ENCODE results near the gene EXOC3L4.
"Not testable (repeated sequence)": the region's sequence is repeated elsewhere in the genome, so short reads cannot be mapped to it uniquely, and the experiment has no call there.

Gene EXOC3L4

DNA sequence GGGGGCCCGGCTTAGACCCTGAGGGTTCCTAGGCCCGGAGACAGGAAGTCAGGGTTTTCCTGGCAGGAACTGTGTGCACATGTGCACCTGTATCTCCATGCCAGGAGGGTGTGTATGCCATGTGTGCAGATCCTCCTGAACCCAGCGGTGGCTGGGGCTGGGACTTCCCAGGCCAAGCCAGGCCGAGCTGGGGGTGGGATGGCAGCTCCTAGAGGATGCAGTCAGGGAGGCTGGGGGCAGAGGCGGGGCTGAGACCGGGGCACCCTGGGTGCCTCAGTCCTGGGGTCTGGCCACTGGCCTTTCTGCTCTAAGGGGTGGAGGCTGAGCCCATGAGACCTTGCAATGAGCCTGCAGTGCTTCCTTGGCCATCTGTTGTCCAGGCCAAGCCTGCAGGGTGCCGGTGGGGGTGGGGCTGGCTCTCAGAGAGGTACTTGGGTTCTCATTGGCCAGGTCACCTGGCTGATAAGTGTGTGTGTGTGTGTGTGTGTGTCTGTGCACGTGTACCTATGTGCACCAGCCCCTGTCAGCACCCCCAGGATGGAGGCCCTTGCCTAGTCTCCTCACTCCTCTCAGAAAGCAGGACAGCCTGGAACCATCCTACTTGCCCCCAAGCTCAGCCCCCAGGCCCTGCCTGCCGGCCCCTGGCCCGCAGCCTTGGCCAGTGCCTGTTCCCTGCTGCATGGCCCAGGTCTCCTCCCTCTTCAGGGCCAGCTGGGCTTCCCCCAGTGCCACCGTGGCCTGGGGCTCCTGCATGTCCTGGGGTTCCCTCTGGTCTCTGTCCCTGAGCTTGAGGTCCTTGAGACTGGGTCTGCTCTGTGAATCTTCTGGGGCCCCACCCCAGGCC, 18.1 kb downstream of the EXOC3L4 start:
- no peaks in the 10 kb centered on the region for H3K9me3 ChIP-seq (ENCODE audit: control insufficient read depth, insufficient read depth, low read length)
- H4K20me1 ChIP-seq (ENCODE audit: control insufficient read depth, insufficient read depth, low read depth, low read length), result no peaks in the 10 kb centered on the region
- no peaks in the 10 kb centered on the region for H3K27me3 ChIP-seq (ENCODE audit: control insufficient read depth, low read length)
- no peak for TF ChIP-seq EZH2phosphoT487 (IDR thresholded peaks at IDR 0.05; ENCODE audit: borderline replicate concordance, low read length)
- TF ChIP-seq, protein P1, sequence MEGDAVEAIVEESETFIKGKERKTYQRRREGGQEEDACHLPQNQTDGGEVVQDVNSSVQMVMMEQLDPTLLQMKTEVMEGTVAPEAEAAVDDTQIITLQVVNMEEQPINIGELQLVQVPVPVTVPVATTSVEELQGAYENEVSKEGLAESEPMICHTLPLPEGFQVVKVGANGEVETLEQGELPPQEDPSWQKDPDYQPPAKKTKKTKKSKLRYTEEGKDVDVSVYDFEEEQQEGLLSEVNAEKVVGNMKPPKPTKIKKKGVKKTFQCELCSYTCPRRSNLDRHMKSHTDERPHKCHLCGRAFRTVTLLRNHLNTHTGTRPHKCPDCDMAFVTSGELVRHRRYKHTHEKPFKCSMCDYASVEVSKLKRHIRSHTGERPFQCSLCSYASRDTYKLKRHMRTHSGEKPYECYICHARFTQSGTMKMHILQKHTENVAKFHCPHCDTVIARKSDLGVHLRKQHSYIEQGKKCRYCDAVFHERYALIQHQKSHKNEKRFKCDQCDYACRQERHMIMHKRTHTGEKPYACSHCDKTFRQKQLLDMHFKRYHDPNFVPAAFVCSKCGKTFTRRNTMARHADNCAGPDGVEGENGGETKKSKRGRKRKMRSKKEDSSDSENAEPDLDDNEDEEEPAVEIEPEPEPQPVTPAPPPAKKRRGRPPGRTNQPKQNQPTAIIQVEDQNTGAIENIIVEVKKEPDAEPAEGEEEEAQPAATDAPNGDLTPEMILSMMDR (IDR thresholded peaks at IDR 0.05; ENCODE audit: low read depth, low read length, poor library complexity, severe bottlenecking), result no peak
- no peaks in the 10 kb centered on the region for H3K79me2 ChIP-seq (ENCODE audit: control insufficient read depth, low read length)
- H3K9me2 ChIP-seq (replicated peaks; ENCODE audit: control insufficient read depth, low read length), result no peaks in the 10 kb centered on the region
- H3K4me2 ChIP-seq (ENCODE audit: low read length), result peak overlapping the region; percentile 78
- peaks cover 8% of the 10 kb centered on the region for H3F3A ChIP-seq (ENCODE audit: control insufficient read depth, insufficient read depth)
- H3K36me3 ChIP-seq (ENCODE audit: control insufficient read depth, low read length), result no peaks in the 10 kb centered on the region
- peaks cover 71% of the 10 kb centered on the region for H3K4me1 ChIP-seq (ENCODE audit: control insufficient read depth, low read length)
- peak overlapping the region; percentile 62 for H3K4me3 ChIP-seq (ENCODE audit: low read length)
- peak overlapping the region; percentile 88 for H3K27ac ChIP-seq (ENCODE audit: low read depth, low read length)

DNA sequence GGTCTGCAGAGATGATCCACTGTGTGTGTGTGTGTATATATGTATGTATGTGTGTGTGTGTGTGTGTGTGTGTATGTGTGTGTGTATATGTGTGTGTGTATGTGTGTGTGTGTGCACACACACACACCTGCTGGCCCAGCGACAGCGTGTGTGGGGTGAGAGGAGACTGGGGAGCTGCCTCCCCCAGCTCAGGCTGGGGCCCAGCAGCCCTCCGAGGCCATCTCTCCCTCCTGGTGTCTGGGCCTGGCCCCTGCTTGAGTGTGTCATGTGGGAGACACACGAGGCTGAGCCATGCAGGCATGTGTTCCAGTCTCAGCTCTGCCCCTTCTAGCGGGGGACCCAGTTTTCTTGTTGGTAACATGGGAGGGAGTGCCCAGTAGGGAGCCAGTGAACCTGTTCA, 18.8 kb downstream of the EXOC3L4 start:
- TF ChIP-seq, protein P1 (IDR thresholded peaks at IDR 0.05; ENCODE audit: low read depth, low read length, poor library complexity, severe bottlenecking), result no peak
- TF ChIP-seq EZH2phosphoT487 (IDR thresholded peaks at IDR 0.05; ENCODE audit: borderline replicate concordance, low read length), result no peak
- peaks cover 8% of the 10 kb centered on the region for H3F3A ChIP-seq (ENCODE audit: control insufficient read depth, insufficient read depth)

DNA sequence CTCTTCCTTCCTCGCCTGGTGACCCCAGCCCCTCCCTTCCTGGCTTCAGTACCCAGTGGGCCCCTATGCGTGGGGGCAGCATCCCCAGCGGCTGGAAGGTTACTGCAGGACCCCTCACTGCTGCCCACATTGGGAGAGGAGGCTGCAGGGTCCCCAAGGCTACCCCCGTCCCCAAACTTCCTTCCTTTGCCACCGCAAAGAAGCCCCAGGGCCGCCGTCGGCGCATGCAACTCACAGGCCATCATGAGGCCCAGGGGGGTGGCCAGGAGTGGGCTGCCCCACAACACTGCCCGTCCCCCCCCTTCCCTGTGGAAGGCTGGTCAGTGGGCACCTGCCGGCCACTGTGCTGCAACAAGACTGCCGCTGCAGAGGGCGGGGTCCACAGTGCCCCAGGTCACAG, 19.2 kb downstream of the EXOC3L4 start:
- no peaks in the 10 kb centered on the region for H3K27me3 ChIP-seq (ENCODE audit: control insufficient read depth, low read length)

More for the DNA sequence above, 18.8 kb downstream of the EXOC3L4 start:
- Histone ChIP-seq H3K4me2 (ENCODE audit: low read length) (peak overlapping the region; percentile 78; the same call in 1 of the 2 replicates), H3K9me2 (replicated peaks; ENCODE audit: control insufficient read depth, low read length) (no peaks in the 10 kb centered on the region), H3K36me3 (ENCODE audit: control insufficient read depth, low read length) (no peaks in the 10 kb centered on the region), H3K4me1 (ENCODE audit: control insufficient read depth, low read length) (peaks cover 71% of the 10 kb centered on the region), H4K20me1 (ENCODE audit: control insufficient read depth, insufficient read depth, low read depth, low read length) (no peaks in the 10 kb centered on the region), H3K27ac (ENCODE audit: low read depth, low read length) (no peak overlapping the region), H3K4me3 (ENCODE audit: low read length) (no peak overlapping the region), H3K9me3 (ENCODE audit: control insufficient read depth, insufficient read depth, low read length) (no peaks in the 10 kb centered on the region), H3K79me2 (ENCODE audit: control insufficient read depth, low read length) (no peaks in the 10 kb centered on the region), H3K27me3 (ENCODE audit: control insufficient read depth, low read length) (no peaks in the 10 kb centered on the region)

DNA sequence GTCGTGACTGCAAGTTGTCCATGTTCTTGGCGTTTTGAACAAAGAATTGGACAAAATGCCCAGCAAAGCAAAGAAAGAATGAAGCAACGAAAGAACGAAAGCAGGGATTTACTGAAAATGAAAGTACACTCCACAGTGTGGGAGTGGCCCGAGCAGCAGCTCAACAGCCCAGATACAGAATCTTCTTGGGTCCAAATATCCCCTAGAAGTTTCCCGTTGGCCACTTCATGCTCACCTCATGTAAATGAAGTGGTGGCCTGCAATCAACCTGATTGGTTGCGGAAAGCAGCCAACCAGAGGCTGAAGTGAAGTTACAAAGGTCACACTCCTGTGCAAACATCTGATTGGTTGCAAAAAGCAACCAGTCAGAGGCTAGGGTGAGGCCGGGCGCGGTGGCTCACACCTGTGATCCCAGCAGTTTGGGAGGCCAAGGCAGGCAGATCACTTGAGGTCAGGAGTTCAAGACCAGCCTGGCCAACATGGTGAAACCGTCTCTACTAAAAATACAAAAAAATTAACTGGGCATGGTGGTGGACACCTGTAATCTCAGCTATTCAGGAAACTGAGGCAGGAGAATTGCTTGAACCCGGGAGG, 20.7 kb downstream of the EXOC3L4 start:
- peak overlapping the region; percentile 50; the same call in 1 of the 2 replicates for H3K4me2 ChIP-seq (ENCODE audit: low read length)
- 0 out of 2 replicates have a peak overlapping the region, but pooled peaks have one; percentile 22 for H3K4me3 ChIP-seq (ENCODE audit: low read length)
- not testable (repeated sequence) for H3K27me3 ChIP-seq (ENCODE audit: control insufficient read depth, low read length); H3K9me3 ChIP-seq (ENCODE audit: control insufficient read depth, insufficient read depth, low read length); H3K36me3 ChIP-seq (ENCODE audit: control insufficient read depth, low read length); H4K20me1 ChIP-seq (ENCODE audit: control insufficient read depth, insufficient read depth, low read depth, low read length); H3K9me2 ChIP-seq (replicated peaks; ENCODE audit: control insufficient read depth, low read length); H3K79me2 ChIP-seq (ENCODE audit: control insufficient read depth, low read length); H3K27ac ChIP-seq (ENCODE audit: low read depth, low read length)
- H3K4me1 ChIP-seq (ENCODE audit: control insufficient read depth, low read length), result peaks cover 77% of the 10 kb centered on the region
- H3F3A ChIP-seq (ENCODE audit: control insufficient read depth, insufficient read depth), result peaks cover 16% of the 10 kb centered on the region

More for the DNA sequence above, 19.2 kb downstream of the EXOC3L4 start:
- H3K4me1 ChIP-seq (ENCODE audit: control insufficient read depth, low read length), result peaks cover 71% of the 10 kb centered on the region
- H3F3A ChIP-seq (ENCODE audit: control insufficient read depth, insufficient read depth), result peaks cover 8% of the 10 kb centered on the region
- no peaks in the 10 kb centered on the region for H3K9me3 ChIP-seq (ENCODE audit: control insufficient read depth, insufficient read depth, low read length)
- no peak for TF ChIP-seq EZH2phosphoT487 (IDR thresholded peaks at IDR 0.05; ENCODE audit: borderline replicate concordance, low read length)
- TF ChIP-seq, protein P1 (IDR thresholded peaks at IDR 0.05; ENCODE audit: low read depth, low read length, poor library complexity, severe bottlenecking), result no peak
- no peaks in the 10 kb centered on the region for H3K9me2 ChIP-seq (replicated peaks; ENCODE audit: control insufficient read depth, low read length)
- H3K4me3 ChIP-seq (ENCODE audit: low read length), result no peak overlapping the region
- no peaks in the 10 kb centered on the region for H3K36me3 ChIP-seq (ENCODE audit: control insufficient read depth, low read length)
- no peaks in the 10 kb centered on the region for H4K20me1 ChIP-seq (ENCODE audit: control insufficient read depth, insufficient read depth, low read depth, low read length)
- no peaks in the 10 kb centered on the region for H3K79me2 ChIP-seq (ENCODE audit: control insufficient read depth, low read length)
- no peak overlapping the region for H3K4me2 ChIP-seq (ENCODE audit: low read length)
- H3K27ac ChIP-seq (ENCODE audit: low read depth, low read length), result no peak overlapping the region
